Suprapubic skin (tissue), 4 donors: Measurements from ENCODE around the gene PIGW. TPM values are rescaled to one million over a fixed set of nuclear protein-coding genes. Genes with fewer than 3 reads are reported as not detected.
A peak's percentile ranks its signal among the peaks of the same experiment; 100 is the strongest.
"Not testable (repeated sequence)": the region's sequence is repeated elsewhere in the genome, so short reads cannot be mapped to it uniquely, and the experiment has no call there.

ENCODE experiments used
- DNase-seq, 2 donors: peaks; one replicate each; pipeline ENCODE4 v3.0.0-alpha.2; 2019; ENCODE audit warnings: low spot score in 2 of 2
- H3K27ac ChIP-seq: fragments of 200-600 bp; sonication (generic); one replicate; pipeline ENCODE4 v1.5.1; 2019
- H3K27me3 ChIP-seq: fragments of 200-600 bp; sonication (generic); one replicate; pipeline ENCODE4 v1.5.1; 2019
- H3K36me3 ChIP-seq: fragments of 200-600 bp; sonication (generic); one replicate; pipeline ENCODE4 v1.5.1; 2019
- H3K4me1 ChIP-seq: fragments of 200-600 bp; sonication (generic); one replicate; pipeline ENCODE4 v1.5.1; 2019
- H3K4me3 ChIP-seq: fragments of 200-600 bp; sonication (generic); one replicate; pipeline ENCODE4 v1.5.1; 2019; ENCODE audit warnings: mild to moderate bottlenecking
- H3K9me3 ChIP-seq: fragments of 200-600 bp; sonication (generic); one replicate; pipeline ENCODE4 v1.5.1; 2019
- EP300 ChIP-seq: sonication (generic); formaldehyde crosslinking; IDR thresholded peaks from one replicate; pipeline ENCODE4 v1.6.1; 2017; ENCODE audit warnings: antibody characterized with exemption
- POLR2A ChIP-seq, 2 donors: fragments of 450-650 bp; IDR thresholded peaks; one replicate each; pipeline ENCODE4 v1.6.1; 2017; ENCODE audit warnings: antibody characterized with exemption in 2 of 2, mild to moderate bottlenecking in 2 of 2, moderate library complexity in 2 of 2
- POLR2AphosphoS5 ChIP-seq, 3 donors: sonication (generic); formaldehyde crosslinking; IDR thresholded peaks; one replicate each; pipeline ENCODE4 v1.6.1; 2017; ENCODE audit warnings: antibody characterized with exemption in 3 of 3
- WGBS: methylation state at CpG from one replicate; pipeline ENCODE4 v1.1.5; 2018; 5-methylcytosine and 5-hydroxymethylcytosine counted together
- total RNA-seq, 4 donors: library from RNA; depleted of rRNA; stranded (reverse); fragments of >200 nt; gene quantifications; one replicate each; pipeline ENCODE4 v1.1.0, GENCODE V29; 2016
- TF ChIP-seq, protein P1 (sequence below), 2 donors: fragments of 200-600 bp in 1 of 2; fragments of 450-650 bp in 1 of 2; sonication (generic) in 1 of 2; IDR thresholded peaks; one replicate each; pipeline ENCODE4 v1.5.1; 2016 to 2019; ENCODE audit warnings: antibody characterized with exemption in 2 of 2, mild to moderate bottlenecking in 1 of 2, moderate library complexity in 1 of 2

The PIGW gene
- total RNA-seq, 4 donors from 2014 or later = 4.1 to 13.1 (median 9.0) TPM

DNA sequence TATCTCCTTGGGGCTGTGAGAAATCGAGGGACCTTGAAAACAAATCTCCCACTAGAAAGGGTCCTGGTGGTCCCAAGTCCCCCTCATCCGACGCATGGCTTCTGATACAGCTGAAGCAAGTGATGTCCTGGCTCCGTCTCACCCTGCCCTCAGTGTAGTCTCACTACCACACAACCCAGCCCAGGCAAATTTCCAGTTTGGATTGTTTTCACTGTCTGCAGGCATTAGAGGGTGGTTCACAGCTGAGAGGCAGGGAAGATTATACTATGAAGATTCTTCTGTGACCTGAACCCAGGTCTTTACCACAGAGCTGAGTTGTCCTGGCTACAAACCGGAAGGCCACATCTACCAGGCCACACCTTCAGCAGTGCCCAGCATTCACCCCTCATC, 30.6 kb upstream of the PIGW start:
- no peaks in the 10 kb centered on the region for H3K4me1 ChIP-seq
- DNase-seq = peak in 1 of 2 donors; percentile 2
- TF ChIP-seq EP300 (no peak), POLR2A (IDR thresholded peaks at IDR 0.05) (no peak), POLR2AphosphoS5 (IDR thresholded peaks at IDR 0.05) (no peak)
- TF ChIP-seq, protein P1, sequence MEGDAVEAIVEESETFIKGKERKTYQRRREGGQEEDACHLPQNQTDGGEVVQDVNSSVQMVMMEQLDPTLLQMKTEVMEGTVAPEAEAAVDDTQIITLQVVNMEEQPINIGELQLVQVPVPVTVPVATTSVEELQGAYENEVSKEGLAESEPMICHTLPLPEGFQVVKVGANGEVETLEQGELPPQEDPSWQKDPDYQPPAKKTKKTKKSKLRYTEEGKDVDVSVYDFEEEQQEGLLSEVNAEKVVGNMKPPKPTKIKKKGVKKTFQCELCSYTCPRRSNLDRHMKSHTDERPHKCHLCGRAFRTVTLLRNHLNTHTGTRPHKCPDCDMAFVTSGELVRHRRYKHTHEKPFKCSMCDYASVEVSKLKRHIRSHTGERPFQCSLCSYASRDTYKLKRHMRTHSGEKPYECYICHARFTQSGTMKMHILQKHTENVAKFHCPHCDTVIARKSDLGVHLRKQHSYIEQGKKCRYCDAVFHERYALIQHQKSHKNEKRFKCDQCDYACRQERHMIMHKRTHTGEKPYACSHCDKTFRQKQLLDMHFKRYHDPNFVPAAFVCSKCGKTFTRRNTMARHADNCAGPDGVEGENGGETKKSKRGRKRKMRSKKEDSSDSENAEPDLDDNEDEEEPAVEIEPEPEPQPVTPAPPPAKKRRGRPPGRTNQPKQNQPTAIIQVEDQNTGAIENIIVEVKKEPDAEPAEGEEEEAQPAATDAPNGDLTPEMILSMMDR (IDR thresholded peaks at IDR 0.05) = no peak
- H3K36me3 ChIP-seq = peaks cover 83% of the 10 kb centered on the region
- H3K4me3 ChIP-seq = no peak overlapping the region
- WGBS = 100% methylated on average over 5 of the region's 5 CpGs
- no peak overlapping the region for H3K27ac ChIP-seq
- H3K9me3 ChIP-seq = no peaks in the 10 kb centered on the region
- H3K27me3 ChIP-seq = no peaks in the 10 kb centered on the region

DNA sequence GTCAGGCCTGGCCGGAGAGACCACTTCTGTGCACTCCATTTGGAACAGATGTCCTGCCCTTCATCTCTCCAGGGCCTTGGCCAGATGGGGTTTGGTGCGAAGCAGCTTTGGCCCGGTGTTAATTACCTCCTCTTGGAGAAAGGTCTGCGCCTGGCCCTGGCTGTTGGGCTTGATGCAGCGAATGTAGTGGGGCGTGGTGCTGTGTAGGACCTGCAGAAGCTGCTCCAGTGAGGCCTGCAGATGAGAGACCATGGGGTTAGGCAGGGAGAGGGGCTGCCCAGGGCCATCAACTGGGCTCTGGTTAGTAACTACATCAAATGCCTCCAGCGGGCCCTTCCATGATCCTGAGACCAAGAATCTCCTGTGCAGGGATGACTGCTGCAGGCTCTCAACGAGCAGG, 29.6 kb upstream of the PIGW start:
- H3K27ac ChIP-seq = no peak overlapping the region
- no peak overlapping the region for H3K4me3 ChIP-seq
- 97% methylated on average over 8 of the region's 8 CpGs for WGBS
- H3K4me1 ChIP-seq = no peaks in the 10 kb centered on the region
- peaks cover 90% of the 10 kb centered on the region for H3K36me3 ChIP-seq
- peak in 1 of 2 donors; percentile 22 for DNase-seq
- TF ChIP-seq POLR2A (IDR thresholded peaks at IDR 0.05) (no peak), POLR2AphosphoS5 (IDR thresholded peaks at IDR 0.05) (no peak), EP300 (no peak)
- TF ChIP-seq, protein P1 (IDR thresholded peaks at IDR 0.05) = no peak
- no peaks in the 10 kb centered on the region for H3K9me3 ChIP-seq
- no peaks in the 10 kb centered on the region for H3K27me3 ChIP-seq

DNA sequence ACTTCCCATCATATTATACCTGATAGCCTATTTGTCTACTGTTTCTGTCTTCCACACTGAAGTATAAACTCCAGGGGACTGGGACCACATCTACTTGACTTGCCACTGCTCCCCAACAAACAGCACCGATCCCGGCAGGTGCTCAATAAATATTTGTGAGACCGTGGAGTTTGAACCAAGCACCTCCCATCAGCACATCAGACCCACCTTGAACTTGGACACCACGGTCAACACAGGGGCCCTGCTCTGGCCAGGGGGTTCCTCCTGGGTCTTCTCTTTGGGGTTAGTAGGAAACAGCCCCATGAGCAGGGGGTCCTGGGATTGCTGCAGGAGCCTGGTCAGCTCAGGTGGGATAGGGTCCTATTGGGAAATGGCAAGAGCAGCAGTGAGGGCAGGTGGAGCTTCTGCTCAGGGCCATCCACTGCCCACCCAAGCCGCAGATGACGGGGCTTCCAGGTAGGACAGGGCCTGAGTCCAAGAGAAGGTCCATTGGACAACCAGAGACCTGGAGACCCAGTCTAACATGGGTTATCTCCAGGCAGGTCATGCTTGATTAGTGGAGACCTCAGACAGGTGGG, 28.4 kb upstream of the PIGW start:
- no peak overlapping the region for H3K27ac ChIP-seq
- no peak overlapping the region for H3K4me3 ChIP-seq

DNA sequence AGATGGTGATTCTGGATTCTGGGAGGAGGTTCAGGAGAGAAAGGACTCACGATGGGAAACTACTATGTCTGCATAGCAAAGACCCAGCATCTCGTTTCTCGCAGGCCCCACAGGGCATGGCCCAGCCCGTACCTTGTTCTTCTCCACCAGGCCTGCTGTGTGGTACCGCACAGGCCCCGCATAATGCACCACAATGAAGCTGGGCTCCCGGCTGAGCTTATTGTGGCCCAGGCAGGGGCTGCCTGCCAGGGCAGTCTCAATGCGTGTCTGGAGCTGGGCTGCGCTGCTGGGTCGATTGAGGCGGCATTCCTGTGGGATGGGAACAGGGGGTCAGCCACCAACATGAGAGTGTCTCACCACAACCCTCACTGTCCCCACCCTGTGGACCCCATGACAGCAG, 28.0 kb upstream of the PIGW start:
- no peaks in the 10 kb centered on the region for H3K9me3 ChIP-seq
- H3K27ac ChIP-seq = no peak overlapping the region
- WGBS = 94% methylated on average over 9 of the region's 11 CpGs
- H3K4me1 ChIP-seq = no peaks in the 10 kb centered on the region
- TF ChIP-seq, protein P1 (IDR thresholded peaks at IDR 0.05) = no peak
- TF ChIP-seq POLR2AphosphoS5 (IDR thresholded peaks at IDR 0.05) (no peak), EP300 (no peak), POLR2A (IDR thresholded peaks at IDR 0.05) (no peak)
- no peaks in the 10 kb centered on the region for H3K27me3 ChIP-seq
- H3K36me3 ChIP-seq = peaks cover 90% of the 10 kb centered on the region
- peak in 1 of 2 donors; percentile 55 for DNase-seq
- no peak overlapping the region for H3K4me3 ChIP-seq

More for the DNA sequence above, 28.4 kb upstream of the PIGW start:
- H3K9me3 ChIP-seq = no peaks in the 10 kb centered on the region
- WGBS = 67% methylated on average over 4 of the region's 6 CpGs
- no peaks in the 10 kb centered on the region for H3K27me3 ChIP-seq
- TF ChIP-seq POLR2AphosphoS5 (IDR thresholded peaks at IDR 0.05) (no peak), EP300 (no peak), POLR2A (IDR thresholded peaks at IDR 0.05) (no peak)
- TF ChIP-seq, protein P1 (IDR thresholded peaks at IDR 0.05) = no peak
- H3K4me1 ChIP-seq = no peaks in the 10 kb centered on the region
- peak in 1 of 2 donors; percentile 32 for DNase-seq
- H3K36me3 ChIP-seq = peaks cover 87% of the 10 kb centered on the region

DNA sequence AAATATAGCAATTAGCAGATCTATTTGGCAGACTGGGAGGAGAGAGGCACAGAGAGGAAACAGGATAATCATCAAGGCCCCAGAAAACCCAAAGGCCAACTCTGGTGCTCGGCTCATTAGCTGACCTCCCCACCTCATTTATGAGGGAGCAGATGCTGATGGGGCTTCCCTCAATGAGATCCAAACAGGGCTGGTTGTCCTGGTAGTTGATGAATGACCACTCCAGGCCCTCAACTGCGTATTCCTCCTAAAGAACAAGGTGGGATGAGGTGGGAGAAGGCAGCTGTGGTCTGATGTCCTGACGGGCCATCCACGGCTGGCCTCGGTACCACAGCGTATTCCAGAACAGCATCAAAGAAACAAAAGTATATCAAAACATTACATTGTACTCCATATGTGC, 27.5 kb upstream of the PIGW start:
- no peak overlapping the region for H3K4me3 ChIP-seq
- 93% methylated on average over 6 of the region's 6 CpGs for WGBS
- H3K9me3 ChIP-seq = no peaks in the 10 kb centered on the region
- H3K27me3 ChIP-seq = no peaks in the 10 kb centered on the region
- H3K27ac ChIP-seq = no peak overlapping the region
- peaks cover 87% of the 10 kb centered on the region for H3K36me3 ChIP-seq
- DNase-seq = peak in 1 of 2 donors; percentile 3
- H3K4me1 ChIP-seq = no peaks in the 10 kb centered on the region
- TF ChIP-seq, protein P1 (IDR thresholded peaks at IDR 0.05) = no peak
- no peak for TF ChIP-seq POLR2AphosphoS5 (IDR thresholded peaks at IDR 0.05)
- TF ChIP-seq EP300 = no peak
- TF ChIP-seq POLR2A (IDR thresholded peaks at IDR 0.05) = no peak

DNA sequence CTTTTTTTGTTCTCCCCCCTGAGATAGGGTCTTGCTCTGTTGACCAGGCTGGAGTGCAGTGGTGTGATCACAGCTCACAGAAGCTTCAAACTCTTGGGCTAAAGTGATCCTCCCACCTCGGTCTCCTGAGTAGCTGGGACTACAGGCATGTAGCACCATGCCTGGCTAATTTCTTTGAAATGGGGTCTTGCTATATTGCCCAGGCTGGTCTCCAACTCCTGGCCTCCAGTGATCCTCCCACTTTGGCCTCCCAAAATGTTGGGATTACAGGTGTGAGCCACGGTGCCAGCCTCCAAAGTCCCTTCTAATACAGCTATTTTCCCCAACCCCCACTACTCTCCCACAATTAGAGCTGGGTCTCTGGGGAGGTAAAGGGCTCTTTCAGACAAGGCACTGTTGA, 26.3 kb upstream of the PIGW start:
- peaks cover 88% of the 10 kb centered on the region for H3K36me3 ChIP-seq
- H3K27me3 ChIP-seq, H3K9me3 ChIP-seq, H3K4me1 ChIP-seq, H3K4me3 ChIP-seq, H3K27ac ChIP-seq: not testable (repeated sequence)
- 100% methylated on average over 2 of the region's 2 CpGs for WGBS
- DNase-seq = peak in 1 of 2 donors; percentile 2
